HG03432 (cell line): ENCODE data around the gene SERPINA1.

Experiments used
- ATAC-seq: cut with Tn5 transposase; IDR thresholded peaks from one replicate; pipeline ENCODE4 v1.9.1; 2021; ENCODE audit warnings: mild to moderate bottlenecking, moderate library complexity; ENCODE audit not compliant: unreplicated experiment

The SERPINA1 gene

DNA sequence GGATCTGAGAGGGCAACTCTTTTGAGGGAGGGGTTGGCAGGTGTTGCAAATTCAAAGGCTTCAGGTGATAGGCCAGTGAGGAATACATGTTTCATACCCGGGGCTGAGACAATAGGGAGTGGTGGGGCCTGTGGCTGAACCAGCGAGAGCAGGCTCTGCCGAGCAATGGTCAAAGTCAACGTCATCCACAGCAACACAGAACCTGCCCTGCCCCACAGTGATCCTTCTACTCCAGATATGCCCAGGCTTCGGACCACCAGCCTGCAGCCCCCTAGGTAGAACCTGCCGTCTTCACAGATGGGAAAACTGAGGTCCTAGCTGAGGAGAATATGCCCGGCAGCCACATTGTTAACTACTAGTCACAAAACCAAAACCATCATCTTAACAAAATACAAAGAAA lies 4.1 kb downstream of the SERPINA1 start:
- no peak for ATAC-seq

DNA sequence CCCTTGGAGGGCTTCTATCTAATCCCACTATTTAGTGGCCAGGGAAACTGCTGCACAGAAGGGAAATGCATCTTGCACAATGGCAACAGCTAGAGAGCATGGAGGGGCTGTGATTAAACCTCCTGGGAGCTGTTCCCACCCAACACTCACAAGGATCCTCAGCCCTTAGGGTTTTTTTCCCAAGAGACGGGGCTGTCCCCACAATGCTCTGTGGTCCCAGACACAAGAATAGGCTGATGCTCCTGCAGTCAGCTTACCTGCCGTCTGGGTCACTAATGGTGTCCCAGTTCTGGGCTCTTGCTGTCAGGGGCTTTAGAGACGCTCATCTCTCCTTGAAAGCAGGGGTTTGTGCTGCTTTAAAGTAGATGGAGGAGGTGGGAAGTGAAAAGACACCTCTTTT lies 4.6 kb downstream of the SERPINA1 start:
- no peak for ATAC-seq

DNA sequence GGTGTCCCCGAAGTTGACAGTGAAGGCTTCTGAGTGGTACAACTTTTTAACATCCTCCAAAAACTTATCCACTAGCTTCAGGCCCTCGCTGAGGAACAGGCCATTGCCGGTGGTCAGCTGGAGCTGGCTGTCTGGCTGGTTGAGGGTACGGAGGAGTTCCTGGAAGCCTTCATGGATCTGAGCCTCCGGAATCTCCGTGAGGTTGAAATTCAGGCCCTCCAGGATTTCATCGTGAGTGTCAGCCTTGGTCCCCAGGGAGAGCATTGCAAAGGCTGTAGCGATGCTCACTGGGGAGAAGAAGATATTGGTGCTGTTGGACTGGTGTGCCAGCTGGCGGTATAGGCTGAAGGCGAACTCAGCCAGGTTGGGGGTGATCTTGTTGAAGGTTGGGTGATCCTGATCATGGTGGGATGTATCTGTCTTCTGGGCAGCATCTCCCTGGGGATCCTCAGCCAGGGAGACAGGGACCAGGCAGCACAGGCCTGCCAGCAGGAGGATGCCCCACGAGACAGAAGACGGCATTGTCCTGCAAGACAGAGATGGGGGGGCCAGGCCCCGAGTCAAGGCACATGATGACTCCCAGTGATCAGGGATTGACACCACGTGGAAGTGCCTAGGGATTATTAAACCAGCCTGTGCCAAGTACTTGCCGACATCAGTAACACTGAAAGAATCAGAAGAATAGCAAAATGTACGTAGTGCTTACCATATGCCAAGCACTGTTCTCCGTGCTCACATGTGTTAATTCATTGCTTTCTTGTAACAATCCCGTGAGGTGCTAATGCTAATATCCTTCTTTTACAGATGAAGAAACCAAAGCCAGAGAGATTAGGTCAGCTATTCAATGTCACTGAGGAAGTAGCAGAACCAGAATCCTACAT lies 5.4 kb downstream of the SERPINA1 start:
- no peak for ATAC-seq

DNA sequence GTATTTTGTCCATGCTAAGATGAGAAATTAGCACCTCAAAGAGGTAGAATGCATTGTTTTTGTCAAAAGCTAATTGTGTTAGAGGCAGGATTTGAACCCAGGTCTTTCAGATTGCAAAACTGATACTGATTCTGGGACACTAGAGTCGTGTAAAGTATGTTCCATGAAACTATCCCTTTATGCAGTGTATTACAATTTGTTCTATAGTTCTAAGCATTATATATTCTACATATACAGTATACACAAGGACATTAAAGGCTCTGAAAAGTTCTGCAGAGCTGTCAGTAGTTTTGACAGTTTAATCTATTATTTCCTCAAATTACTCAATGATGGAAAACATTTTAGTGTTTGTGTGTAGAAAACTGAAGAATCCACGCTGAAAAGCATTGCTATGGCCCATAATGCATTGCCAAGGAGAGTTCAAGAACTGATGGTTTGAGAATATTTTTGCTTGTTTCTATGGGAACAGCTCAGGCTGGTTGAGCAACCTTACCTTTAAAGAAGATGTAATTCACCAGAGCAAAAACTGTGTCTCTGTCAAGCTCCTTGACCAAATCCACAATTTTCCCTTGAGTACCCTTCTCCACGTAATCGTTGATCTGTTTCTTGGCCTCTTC lies 6.2 kb downstream of the SERPINA1 start:
- no peak for ATAC-seq

DNA sequence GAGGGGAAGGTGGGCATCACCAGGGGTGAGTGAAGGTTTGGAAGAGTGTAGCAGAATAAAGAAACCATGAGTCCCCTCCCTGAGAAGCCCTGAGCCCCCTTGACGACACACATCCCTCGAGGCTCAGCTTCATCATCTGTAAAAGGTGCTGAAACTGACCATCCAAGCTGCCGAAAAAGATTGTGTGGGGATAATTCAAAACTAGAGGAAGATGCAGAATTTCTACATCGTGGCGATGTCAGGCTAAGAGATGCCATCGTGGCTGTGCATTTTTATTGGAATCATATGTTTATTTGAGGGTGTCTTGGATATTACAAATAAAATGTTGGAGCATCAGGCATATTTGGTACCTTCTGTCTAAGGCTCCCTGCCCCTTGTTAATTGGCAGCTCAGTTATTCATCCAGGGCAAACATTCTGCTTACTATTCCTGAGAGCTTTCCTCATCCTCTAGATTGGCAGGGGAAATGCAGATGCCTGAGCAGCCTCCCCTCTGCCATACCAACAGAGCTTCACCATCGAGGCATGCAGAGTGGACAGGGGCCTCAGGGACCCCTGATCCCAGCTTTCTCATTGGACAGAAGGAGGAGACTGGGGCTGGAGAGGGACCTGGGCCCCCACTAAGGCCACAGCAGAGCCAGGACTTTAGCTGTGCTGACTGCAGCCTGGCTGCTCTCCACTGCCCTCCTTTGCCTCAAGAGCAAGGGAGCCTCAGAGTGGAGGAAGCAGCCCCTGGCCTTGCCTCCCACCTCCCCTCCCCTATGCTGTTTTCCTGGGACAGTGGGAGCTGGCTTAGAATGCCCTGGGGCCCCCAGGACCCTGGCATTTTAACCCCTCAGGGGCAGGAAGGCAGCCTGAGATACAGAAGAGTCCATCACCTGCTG lies 7.0 kb downstream of the SERPINA1 start:
- no peak for ATAC-seq

- ATAC-seq, result no peak
Measured at GRCh38 chr14:94380225-94381148, 7.9 kb downstream of the SERPINA1 start.

DNA sequence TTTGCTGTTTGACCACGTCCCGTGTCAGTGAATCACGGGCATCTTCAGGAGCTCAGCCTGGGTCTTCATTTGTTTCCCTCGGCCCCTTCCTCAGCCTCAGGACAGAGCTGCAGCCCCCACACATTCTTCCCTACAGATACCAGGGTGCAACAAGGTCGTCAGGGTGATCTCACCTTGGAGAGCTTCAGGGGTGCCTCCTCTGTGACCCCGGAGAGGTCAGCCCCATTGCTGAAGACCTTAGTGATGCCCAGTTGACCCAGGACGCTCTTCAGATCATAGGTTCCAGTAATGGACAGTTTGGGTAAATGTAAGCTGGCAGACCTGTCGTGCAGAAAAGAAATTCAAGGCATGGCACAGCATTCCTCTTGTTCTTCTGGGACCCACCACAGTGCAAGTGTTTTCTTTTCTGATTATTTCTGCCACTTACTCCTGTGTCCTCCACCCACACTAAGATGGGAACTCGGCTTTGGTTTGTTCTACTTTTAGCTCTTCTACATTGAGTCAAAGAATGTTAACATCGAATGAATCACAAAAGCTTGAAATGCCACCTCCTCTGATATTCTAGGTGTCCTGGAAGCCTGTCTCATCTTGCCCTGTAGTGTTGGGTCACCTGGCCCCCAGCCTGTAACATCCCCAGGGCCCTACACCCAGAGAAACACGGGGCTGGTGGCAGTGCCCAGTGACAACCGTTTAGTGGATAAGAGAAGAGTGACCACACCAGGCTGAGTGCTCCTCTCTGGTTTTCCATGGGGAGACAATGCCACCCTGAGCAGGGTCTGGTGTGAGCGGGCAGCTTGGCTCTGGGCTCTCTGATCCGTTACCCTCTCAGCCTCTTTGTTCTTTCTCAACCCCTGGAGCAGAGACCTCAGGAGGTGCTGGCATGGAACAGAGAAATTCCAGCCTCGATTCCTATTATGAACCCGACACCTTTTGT lies 8.8 kb downstream of the SERPINA1 start:
- no peak for ATAC-seq

DNA sequence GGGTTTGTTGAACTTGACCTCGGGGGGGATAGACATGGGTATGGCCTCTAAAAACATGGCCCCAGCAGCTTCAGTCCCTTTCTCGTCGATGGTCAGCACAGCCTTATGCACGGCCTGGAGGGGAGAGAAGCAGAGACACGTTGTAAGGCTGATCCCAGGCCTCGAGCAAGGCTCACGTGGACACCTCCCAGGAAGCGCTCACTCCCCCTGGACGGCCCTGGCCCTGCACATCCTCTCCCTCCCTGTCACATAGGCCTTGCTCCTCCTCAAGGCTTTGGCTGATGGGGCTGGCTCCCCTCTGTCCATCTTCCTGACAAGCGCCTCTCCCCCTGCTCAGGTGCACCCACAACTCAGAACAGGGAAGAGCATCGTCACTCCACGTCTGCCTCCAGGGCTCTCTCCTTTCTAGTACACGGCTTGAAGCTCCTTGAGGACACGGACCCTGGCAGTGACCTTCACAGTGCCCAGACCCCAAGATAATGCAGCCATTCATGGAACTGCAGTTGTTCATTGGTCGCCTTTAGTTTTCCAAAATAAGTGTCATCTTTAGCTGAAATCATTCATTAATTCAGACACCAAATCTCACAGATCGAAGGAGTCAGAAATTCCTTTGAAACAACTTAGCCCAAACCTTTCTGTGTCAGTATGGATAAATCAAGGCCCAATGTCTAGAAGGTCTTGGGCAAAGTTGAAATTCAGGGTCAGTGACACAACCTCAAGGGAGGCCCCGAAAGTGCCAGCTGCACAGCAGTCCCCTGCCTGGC lies 9.7 kb downstream of the SERPINA1 start:
- no peak for ATAC-seq

DNA sequence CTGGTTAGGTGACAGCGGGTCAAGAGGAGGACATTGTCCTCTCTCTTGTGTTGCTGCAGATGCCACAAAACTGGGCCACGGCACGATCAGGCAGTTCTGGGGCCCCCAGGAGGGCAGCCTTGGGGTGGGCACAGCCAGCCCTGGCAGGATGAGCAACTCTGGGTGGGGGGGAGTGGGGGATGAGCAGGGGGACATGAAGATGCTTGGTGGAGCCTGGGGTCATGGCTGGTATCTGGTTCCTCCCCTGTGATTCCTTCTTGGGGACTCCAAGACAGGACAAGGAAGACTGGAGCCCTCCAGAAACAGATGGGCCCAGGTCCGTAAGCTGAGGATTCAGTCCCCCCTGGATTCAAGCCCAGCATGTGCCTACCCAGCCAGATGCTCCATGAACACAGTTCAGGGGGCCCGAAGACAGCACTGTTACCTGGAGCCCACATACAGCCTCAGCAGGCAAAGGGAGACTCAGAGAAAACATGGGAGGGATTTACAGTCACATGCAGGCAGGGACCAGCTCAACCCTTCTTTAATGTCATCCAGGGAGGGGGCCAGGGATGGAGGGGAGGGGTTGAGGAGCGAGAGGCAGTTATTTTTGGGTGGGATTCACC lies 10.4 kb downstream of the SERPINA1 start:
- ATAC-seq, result no peak

- ATAC-seq, result no peak
Measured at GRCh38 chr14:94376976-94377865, 11.2 kb downstream of the SERPINA1 start.

- no peak for ATAC-seq
Measured at GRCh38 chr14:94376108-94376975, 12.1 kb downstream of the SERPINA1 start.

DNA sequence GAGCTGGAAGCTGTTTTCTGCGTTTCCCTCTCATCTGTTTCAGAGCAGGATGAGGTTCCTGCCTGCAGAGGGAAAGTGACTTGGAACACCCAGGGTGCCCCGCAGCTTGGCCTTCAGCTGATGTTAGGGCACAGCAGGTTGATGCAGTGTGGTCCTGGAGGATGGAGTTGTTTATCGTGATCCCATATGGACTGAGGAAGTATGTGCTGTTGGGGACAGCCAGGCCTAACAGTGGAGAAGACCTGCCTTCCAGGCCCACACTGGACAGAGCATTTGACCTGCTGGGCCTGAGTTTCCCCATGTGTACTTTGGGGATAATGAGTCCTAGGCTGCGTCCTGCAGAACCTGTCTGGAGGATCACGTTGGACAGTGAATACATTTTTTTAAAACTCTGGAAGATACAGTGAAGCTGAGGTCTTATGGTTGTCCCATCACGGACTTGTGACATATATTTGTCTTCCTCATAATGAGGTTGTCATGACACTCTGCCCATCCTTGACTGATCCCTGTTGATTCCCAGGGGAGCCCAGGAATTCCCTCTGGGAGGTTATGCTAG lies 12.8 kb downstream of the SERPINA1 start:
- ATAC-seq, result no peak

GRCh38 chr14:94374749-94375260 lies 13.6 kb downstream of the SERPINA1 start:
- ATAC-seq, result no peak

- no peak for ATAC-seq
Measured at GRCh38 chr14:94374116-94374515, 14.3 kb downstream of the SERPINA1 start.

- ATAC-seq, result no peak
Measured at GRCh38 chr14:94373708-94374107, 14.7 kb downstream of the SERPINA1 start.
